Prostate gland (tissue), 2 donors: Measurements from ENCODE around the gene PCDHGA8.

ENCODE experiments used
- POLR2A ChIP-seq: fragments of 450-650 bp; IDR thresholded peaks from one replicate; pipeline ENCODE4 v1.6.1; 2016; ENCODE audit warnings: antibody characterized with exemption, mild to moderate bottlenecking
- POLR2AphosphoS5 ChIP-seq: sonication (generic); formaldehyde crosslinking; IDR thresholded peaks from one replicate; pipeline ENCODE4 v1.6.1; 2017; ENCODE audit warnings: antibody characterized with exemption
- TF ChIP-seq, protein P1 (sequence below), 4 experiments: fragments of 200-600 bp in 2 of 4; fragments of 450-650 bp in 2 of 4; sonication (generic) in 2 of 4; IDR thresholded peaks; 1 replicate in 3 of 4; 2 replicates in 1 of 4; pipeline ENCODE4 v1.5.1; 2016 to 2019; ENCODE audit warnings: antibody characterized with exemption in 4 of 4, mild to moderate bottlenecking in 2 of 4, moderate library complexity in 2 of 4

DNA sequence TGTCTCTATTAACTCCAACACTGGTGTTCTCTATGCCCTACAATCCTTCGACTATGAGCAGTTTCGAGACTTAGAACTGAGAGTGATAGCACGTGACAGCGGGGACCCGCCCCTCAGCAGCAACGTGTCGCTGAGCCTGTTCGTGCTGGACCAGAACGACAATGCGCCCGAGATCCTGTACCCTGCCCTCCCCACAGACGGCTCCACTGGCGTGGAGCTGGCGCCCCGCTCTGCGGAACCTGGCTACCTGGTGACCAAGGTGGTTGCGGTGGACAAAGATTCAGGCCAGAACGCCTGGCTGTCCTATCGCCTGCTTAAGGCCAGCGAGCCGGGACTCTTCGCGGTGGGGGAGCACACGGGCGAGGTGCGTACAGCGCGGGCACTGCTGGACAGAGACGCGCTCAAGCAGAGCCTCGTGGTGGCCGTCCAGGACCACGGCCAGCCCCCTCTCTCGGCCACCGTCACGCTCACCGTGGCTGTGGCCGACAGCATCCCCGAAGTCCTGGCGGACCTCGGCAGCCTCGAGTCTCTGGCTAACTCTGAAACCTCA lies 30.4 kb downstream of the PCDHGA8 start:
- TF ChIP-seq, protein P1, sequence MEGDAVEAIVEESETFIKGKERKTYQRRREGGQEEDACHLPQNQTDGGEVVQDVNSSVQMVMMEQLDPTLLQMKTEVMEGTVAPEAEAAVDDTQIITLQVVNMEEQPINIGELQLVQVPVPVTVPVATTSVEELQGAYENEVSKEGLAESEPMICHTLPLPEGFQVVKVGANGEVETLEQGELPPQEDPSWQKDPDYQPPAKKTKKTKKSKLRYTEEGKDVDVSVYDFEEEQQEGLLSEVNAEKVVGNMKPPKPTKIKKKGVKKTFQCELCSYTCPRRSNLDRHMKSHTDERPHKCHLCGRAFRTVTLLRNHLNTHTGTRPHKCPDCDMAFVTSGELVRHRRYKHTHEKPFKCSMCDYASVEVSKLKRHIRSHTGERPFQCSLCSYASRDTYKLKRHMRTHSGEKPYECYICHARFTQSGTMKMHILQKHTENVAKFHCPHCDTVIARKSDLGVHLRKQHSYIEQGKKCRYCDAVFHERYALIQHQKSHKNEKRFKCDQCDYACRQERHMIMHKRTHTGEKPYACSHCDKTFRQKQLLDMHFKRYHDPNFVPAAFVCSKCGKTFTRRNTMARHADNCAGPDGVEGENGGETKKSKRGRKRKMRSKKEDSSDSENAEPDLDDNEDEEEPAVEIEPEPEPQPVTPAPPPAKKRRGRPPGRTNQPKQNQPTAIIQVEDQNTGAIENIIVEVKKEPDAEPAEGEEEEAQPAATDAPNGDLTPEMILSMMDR (IDR thresholded peaks at IDR 0.05), result no peak
- TF ChIP-seq POLR2A (no peak), POLR2AphosphoS5 (no peak)
